ENCODE measurements around the gene ADAM22. TPM values are rescaled to one million over a fixed set of nuclear protein-coding genes. Genes with fewer than 3 reads are reported as not detected.

The ADAM22 gene
- total RNA-seq, 4 donors from 2014 or later, result 0.53 to 2.7 (median 1.5) TPM

GRCh38 chr7:88069093-88069492, 135.0 kb downstream of the ADAM22 start:
- Histone ChIP-seq H3K27ac (no peak overlapping the region), H3K9me3 (no peaks in the 10 kb centered on the region), H3K4me1 (no peaks in the 10 kb centered on the region), H3K4me3 (no peak overlapping the region), H3K27me3 (no peaks in the 10 kb centered on the region), H3K36me3 (no peaks in the 10 kb centered on the region)
- 92% methylated on average over 1 of the region's 1 CpG for WGBS
- DNase-seq (ENCODE audit: low spot score in 2 of 2), result no peak
- TF ChIP-seq CTCF (IDR thresholded peaks at IDR 0.05) (no peak), EP300 (IDR thresholded peaks at IDR 0.05) (no peak), POLR2AphosphoS5 (IDR thresholded peaks at IDR 0.05) (no peak), POLR2A (IDR thresholded peaks at IDR 0.05) (no peak)

- WGBS, result 45% methylated on average over 3 of the region's 3 CpGs
- no peak for TF ChIP-seq CTCF (IDR thresholded peaks at IDR 0.05)
- TF ChIP-seq POLR2AphosphoS5 (IDR thresholded peaks at IDR 0.05), result no peak
- TF ChIP-seq POLR2A (IDR thresholded peaks at IDR 0.05), result no peak
- TF ChIP-seq EP300 (IDR thresholded peaks at IDR 0.05), result no peak
- no peaks in the 10 kb centered on the region for H3K9me3 ChIP-seq
- no peak overlapping the region for H3K4me3 ChIP-seq
- DNase-seq (ENCODE audit: low spot score in 2 of 2), result no peak
- H3K27ac ChIP-seq, result no peak overlapping the region
- no peaks in the 10 kb centered on the region for H3K4me1 ChIP-seq
- H3K27me3 ChIP-seq, result no peaks in the 10 kb centered on the region
- no peaks in the 10 kb centered on the region for H3K36me3 ChIP-seq
Observed at GRCh38 chr7:88071994-88072714, 138.1 kb downstream of the ADAM22 start.

- H3K27ac ChIP-seq, result no peak overlapping the region
Observed at GRCh38 chr7:88072715-88073055, 138.6 kb downstream of the ADAM22 start.

GRCh38 chr7:88073626-88074025, 139.6 kb downstream of the ADAM22 start:
- H3K9me3 ChIP-seq, result no peaks in the 10 kb centered on the region
- no peaks in the 10 kb centered on the region for H3K36me3 ChIP-seq
- no peak for TF ChIP-seq CTCF (IDR thresholded peaks at IDR 0.05)

More at GRCh38 chr7:88072715-88073055, 138.6 kb downstream of the ADAM22 start:
- no peak for TF ChIP-seq POLR2A (IDR thresholded peaks at IDR 0.05)
- TF ChIP-seq POLR2AphosphoS5 (IDR thresholded peaks at IDR 0.05), result no peak
- TF ChIP-seq CTCF (IDR thresholded peaks at IDR 0.05), result no peak
- no peak for TF ChIP-seq EP300 (IDR thresholded peaks at IDR 0.05)
- no peaks in the 10 kb centered on the region for H3K36me3 ChIP-seq
- H3K27me3 ChIP-seq, result no peaks in the 10 kb centered on the region
- 56% methylated on average over 1 of the region's 1 CpG for WGBS
- no peaks in the 10 kb centered on the region for H3K4me1 ChIP-seq
- DNase-seq (ENCODE audit: low spot score in 2 of 2), result no peak
- H3K9me3 ChIP-seq, result no peaks in the 10 kb centered on the region
- H3K4me3 ChIP-seq, result no peak overlapping the region

GRCh38 chr7:88075216-88075615, 141.2 kb downstream of the ADAM22 start:
- no peaks in the 10 kb centered on the region for H3K27me3 ChIP-seq
- H3K9me3 ChIP-seq, result no peaks in the 10 kb centered on the region
- H3K36me3 ChIP-seq, result no peaks in the 10 kb centered on the region
- TF ChIP-seq EP300 (IDR thresholded peaks at IDR 0.05) (no peak), POLR2AphosphoS5 (IDR thresholded peaks at IDR 0.05) (no peak), POLR2A (IDR thresholded peaks at IDR 0.05) (no peak), CTCF (IDR thresholded peaks at IDR 0.05) (no peak)
- no peak overlapping the region for H3K4me3 ChIP-seq
- H3K4me1 ChIP-seq, result no peaks in the 10 kb centered on the region
- H3K27ac ChIP-seq, result no peak overlapping the region
- no peak for DNase-seq (ENCODE audit: low spot score in 2 of 2)
- 76% methylated on average over 2 of the region's 2 CpGs for WGBS

More at GRCh38 chr7:88073626-88074025, 139.6 kb downstream of the ADAM22 start:
- Histone ChIP-seq H3K27me3 (no peaks in the 10 kb centered on the region), H3K4me3 (no peak overlapping the region), H3K27ac (no peak overlapping the region), H3K4me1 (no peaks in the 10 kb centered on the region)
- 64% methylated on average over 1 of the region's 1 CpG for WGBS
- DNase-seq (ENCODE audit: low spot score in 2 of 2), result no peak
